Suprapubic skin (tissue), 4 donors: ENCODE data around the gene GXYLT2.

Experiments used
- CTCF ChIP-seq, 2 donors: fragments of 200-600 bp in 1 of 2; fragments of 450-650 bp in 1 of 2; sonication (generic) in 1 of 2; IDR thresholded peaks; one replicate each; pipeline ENCODE4 v1.5.1; 2016 to 2019; ENCODE audit warnings: antibody characterized with exemption in 2 of 2, mild to moderate bottlenecking in 1 of 2, moderate library complexity in 1 of 2
- EP300 ChIP-seq: sonication (generic); formaldehyde crosslinking; IDR thresholded peaks from one replicate; pipeline ENCODE4 v1.6.1; 2017; ENCODE audit warnings: antibody characterized with exemption
- POLR2A ChIP-seq, 2 donors: fragments of 450-650 bp; IDR thresholded peaks; one replicate each; pipeline ENCODE4 v1.6.1; 2017; ENCODE audit warnings: antibody characterized with exemption in 2 of 2, mild to moderate bottlenecking in 2 of 2, moderate library complexity in 2 of 2
- POLR2AphosphoS5 ChIP-seq, 3 donors: sonication (generic); formaldehyde crosslinking; IDR thresholded peaks; one replicate each; pipeline ENCODE4 v1.6.1; 2017; ENCODE audit warnings: antibody characterized with exemption in 3 of 3

DNA sequence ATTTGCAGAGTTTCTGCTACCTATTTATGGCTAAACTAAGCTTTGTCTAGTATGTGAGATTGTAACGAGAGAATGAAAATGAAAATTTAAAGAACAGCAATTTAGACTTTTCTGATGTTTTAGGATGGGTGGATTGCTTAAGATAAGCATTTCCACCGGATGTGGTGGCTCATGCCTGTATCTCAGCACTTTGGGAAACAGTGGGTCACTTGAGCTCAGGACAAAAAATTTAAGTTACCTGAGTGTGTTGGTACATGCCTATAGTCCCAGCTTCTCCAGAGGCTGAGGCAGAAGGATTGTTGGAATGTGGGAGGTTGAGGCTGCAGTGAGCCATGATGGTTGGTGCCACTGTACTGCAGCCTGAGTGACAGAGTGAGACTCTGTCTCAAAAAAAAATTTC, 112.1 kb downstream of the GXYLT2 start:
- TF ChIP-seq CTCF (IDR thresholded peaks at IDR 0.05) (no peak), POLR2A (IDR thresholded peaks at IDR 0.05) (no peak), POLR2AphosphoS5 (IDR thresholded peaks at IDR 0.05) (no peak), EP300 (no peak)
